ENCODE measurements around the gene SLC35F1.

Gene SLC35F1

DNA sequence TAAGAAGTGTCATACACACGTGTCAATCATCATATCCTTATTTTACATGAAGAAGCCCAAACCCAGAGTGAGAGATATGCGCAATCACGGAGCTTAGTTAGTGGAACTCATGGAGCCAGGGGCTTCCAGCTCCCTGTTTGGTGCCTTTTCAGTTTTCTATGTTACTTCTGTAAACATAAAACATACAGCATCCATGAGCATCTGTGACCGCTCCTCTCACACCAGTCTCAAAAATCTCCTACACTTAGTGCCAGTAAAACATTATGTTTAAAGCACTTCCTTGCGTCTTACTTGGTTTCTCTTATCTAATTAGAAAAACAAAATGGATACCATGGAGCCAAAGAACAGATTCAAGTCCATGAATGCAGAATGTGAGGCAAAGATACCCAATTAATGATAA lies 240.4 kb downstream of the SLC35F1 start:
- no peak overlapping the region for H3K27ac ChIP-seq
- H3K4me3 ChIP-seq (ENCODE audit: low read depth, low read length) = no peak overlapping the region
- H3K4me2 ChIP-seq (ENCODE audit: low read length) = no peak overlapping the region
- H3K36me3 ChIP-seq (ENCODE audit: control insufficient read depth, insufficient read depth, low read length) = no peaks in the 10 kb centered on the region
- peaks cover 6% of the 10 kb centered on the region for H3K4me1 ChIP-seq
- H3K27me3 ChIP-seq (ENCODE audit: control insufficient read depth, insufficient read depth, low read length) = no peaks in the 10 kb centered on the region
- no peaks in the 10 kb centered on the region for H3K79me2 ChIP-seq
- no peak overlapping the region for H3K9ac ChIP-seq
- TF ChIP-seq, protein P1, sequence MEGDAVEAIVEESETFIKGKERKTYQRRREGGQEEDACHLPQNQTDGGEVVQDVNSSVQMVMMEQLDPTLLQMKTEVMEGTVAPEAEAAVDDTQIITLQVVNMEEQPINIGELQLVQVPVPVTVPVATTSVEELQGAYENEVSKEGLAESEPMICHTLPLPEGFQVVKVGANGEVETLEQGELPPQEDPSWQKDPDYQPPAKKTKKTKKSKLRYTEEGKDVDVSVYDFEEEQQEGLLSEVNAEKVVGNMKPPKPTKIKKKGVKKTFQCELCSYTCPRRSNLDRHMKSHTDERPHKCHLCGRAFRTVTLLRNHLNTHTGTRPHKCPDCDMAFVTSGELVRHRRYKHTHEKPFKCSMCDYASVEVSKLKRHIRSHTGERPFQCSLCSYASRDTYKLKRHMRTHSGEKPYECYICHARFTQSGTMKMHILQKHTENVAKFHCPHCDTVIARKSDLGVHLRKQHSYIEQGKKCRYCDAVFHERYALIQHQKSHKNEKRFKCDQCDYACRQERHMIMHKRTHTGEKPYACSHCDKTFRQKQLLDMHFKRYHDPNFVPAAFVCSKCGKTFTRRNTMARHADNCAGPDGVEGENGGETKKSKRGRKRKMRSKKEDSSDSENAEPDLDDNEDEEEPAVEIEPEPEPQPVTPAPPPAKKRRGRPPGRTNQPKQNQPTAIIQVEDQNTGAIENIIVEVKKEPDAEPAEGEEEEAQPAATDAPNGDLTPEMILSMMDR (IDR thresholded peaks at IDR 0.05) = no peak
- H2AFZ ChIP-seq = no peak overlapping the region
- H3K9me3 ChIP-seq (ENCODE audit: control insufficient read depth, low read length) = no peaks in the 10 kb centered on the region

DNA sequence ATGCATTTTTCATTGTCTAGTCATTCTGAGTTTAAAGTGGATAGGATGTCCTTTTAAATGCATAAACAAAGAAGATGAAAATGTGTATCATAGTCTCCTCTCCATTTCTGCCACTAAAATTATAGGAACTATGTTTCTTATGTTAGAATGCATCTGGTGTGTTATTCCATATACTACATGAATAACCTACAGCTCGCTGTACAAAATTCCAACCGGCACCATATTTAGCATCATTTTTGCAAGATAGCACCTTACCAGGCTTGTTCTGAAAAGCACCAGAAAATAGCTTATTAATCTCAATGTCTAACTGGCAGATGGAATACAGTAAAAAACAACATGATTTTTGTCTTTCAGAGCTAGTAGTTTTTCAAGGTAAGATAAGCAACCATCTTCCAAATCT lies 241.5 kb downstream of the SLC35F1 start:
- H3K9me3 ChIP-seq (ENCODE audit: control insufficient read depth, low read length) = no peaks in the 10 kb centered on the region
- H3K27ac ChIP-seq = no peak overlapping the region
- peaks cover 6% of the 10 kb centered on the region for H3K4me1 ChIP-seq
- no peak overlapping the region for H3K4me2 ChIP-seq (ENCODE audit: low read length)
- no peak overlapping the region for H2AFZ ChIP-seq
- no peak overlapping the region for H3K4me3 ChIP-seq (ENCODE audit: low read depth, low read length)
- H3K79me2 ChIP-seq = no peaks in the 10 kb centered on the region
- TF ChIP-seq, protein P1 (IDR thresholded peaks at IDR 0.05) = no peak
- no peaks in the 10 kb centered on the region for H3K27me3 ChIP-seq (ENCODE audit: control insufficient read depth, insufficient read depth, low read length)
- H3K36me3 ChIP-seq (ENCODE audit: control insufficient read depth, insufficient read depth, low read length) = no peaks in the 10 kb centered on the region
- H3K9ac ChIP-seq = no peak overlapping the region

DNA sequence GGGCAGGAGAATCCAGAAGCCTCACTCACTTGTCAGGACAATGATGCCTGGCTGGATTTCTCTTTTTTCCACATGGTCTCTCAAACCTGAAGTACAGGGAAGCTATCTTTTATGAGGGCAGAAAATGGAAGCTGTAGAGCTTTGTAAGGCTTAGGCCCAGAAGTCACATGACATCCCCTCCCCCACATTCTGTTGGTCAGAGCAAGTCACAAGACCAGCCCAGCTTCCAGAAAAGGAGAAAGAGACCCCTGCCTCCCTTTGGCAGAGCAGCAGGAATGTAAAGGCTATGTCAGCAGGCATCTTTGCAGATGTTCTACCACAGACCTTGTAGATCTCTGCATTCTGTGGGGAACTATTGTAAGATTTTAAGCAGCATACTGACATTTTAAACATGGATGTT lies 245.5 kb downstream of the SLC35F1 start:
- Histone ChIP-seq H3K79me2 (no peaks in the 10 kb centered on the region), H3K27me3 (ENCODE audit: control insufficient read depth, insufficient read depth, low read length) (no peaks in the 10 kb centered on the region), H3K4me3 (ENCODE audit: low read depth, low read length) (no peak overlapping the region), H3K4me1 (peaks cover 6% of the 10 kb centered on the region), H2AFZ (no peak overlapping the region), H3K4me2 (ENCODE audit: low read length) (no peak overlapping the region), H3K27ac (no peak overlapping the region), H3K9me3 (ENCODE audit: control insufficient read depth, low read length) (no peaks in the 10 kb centered on the region), H3K9ac (no peak overlapping the region), H3K36me3 (ENCODE audit: control insufficient read depth, insufficient read depth, low read length) (no peaks in the 10 kb centered on the region)
- TF ChIP-seq, protein P1 (IDR thresholded peaks at IDR 0.05) = no peak

DNA sequence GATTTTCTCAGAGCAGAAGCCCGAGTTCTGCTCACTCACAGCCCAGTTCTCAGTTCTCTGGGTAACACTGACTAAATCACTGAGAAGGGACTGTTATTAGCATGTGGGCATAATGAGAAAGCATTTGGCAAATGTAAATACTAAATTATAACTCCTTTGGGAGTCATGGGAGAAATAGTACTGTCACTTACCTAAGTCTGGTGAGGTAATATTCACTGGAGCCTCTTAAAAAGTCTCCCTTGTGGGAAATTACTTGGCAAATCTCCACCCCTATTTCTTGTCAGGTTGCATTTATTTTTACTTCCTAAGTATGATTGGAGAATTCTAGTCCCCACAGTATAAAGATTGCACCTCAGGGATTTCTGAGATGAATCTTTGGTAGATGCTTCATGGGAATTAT lies 254.3 kb downstream of the SLC35F1 start:
- no peaks in the 10 kb centered on the region for H3K36me3 ChIP-seq (ENCODE audit: control insufficient read depth, insufficient read depth, low read length)
- no peaks in the 10 kb centered on the region for H3K9me3 ChIP-seq (ENCODE audit: control insufficient read depth, low read length)
- no peak overlapping the region for H3K9ac ChIP-seq
- TF ChIP-seq, protein P1 (IDR thresholded peaks at IDR 0.05) = no peak
- H2AFZ ChIP-seq = no peak overlapping the region
- H3K27ac ChIP-seq = no peak overlapping the region
- no peak overlapping the region for H3K4me2 ChIP-seq (ENCODE audit: low read length)
- no peak overlapping the region for H3K4me3 ChIP-seq (ENCODE audit: low read depth, low read length)
- H3K27me3 ChIP-seq (ENCODE audit: control insufficient read depth, insufficient read depth, low read length) = no peaks in the 10 kb centered on the region
- no peaks in the 10 kb centered on the region for H3K4me1 ChIP-seq
- H3K79me2 ChIP-seq = no peaks in the 10 kb centered on the region

DNA sequence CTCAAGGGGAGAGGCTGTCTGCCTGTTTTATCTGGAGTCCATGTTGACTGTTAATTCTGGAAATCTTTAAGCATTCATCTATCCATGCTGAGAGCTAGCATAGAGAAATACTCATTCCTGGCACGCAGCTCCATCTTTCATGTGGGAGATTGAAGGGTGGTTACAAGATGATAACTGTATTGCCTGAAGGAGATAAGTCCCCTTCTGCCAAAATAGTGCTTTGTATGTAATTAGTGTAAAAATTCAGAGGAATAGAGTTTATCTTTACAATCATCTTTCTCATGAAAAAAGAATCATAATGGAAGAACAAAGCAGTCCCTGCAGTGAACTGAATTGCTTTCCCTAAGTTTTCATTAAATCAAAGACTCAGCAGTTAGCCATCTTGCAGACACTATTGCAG lies 256.5 kb downstream of the SLC35F1 start:
- Histone ChIP-seq H3K36me3 (ENCODE audit: control insufficient read depth, insufficient read depth, low read length) (no peaks in the 10 kb centered on the region), H3K9ac (no peak overlapping the region), H3K27me3 (ENCODE audit: control insufficient read depth, insufficient read depth, low read length) (no peaks in the 10 kb centered on the region), H3K4me1 (no peaks in the 10 kb centered on the region), H3K9me3 (ENCODE audit: control insufficient read depth, low read length) (no peaks in the 10 kb centered on the region), H3K4me3 (ENCODE audit: low read depth, low read length) (no peak overlapping the region), H3K79me2 (no peaks in the 10 kb centered on the region), H3K27ac (no peak overlapping the region), H2AFZ (no peak overlapping the region), H3K4me2 (ENCODE audit: low read length) (no peak overlapping the region)
- TF ChIP-seq, protein P1 (IDR thresholded peaks at IDR 0.05) = no peak
